Astrocyte (in vitro differentiated cells and primary cell): ENCODE measurements around the gene AKNAD1. TPM values are rescaled to one million over a fixed set of nuclear protein-coding genes. Genes with fewer than 3 reads are reported as not detected.
"Not testable (repeated sequence)": the region's sequence is repeated elsewhere in the genome, so short reads cannot be mapped to it uniquely, and the experiment has no call there.

Source experiments
- DNase-seq: peaks from one replicate; pipeline ENCODE4 v3.0.0-alpha.2; 2010; ENCODE audit warnings: low read depth
- FAIRE-seq: peaks from 2 replicates; lab custom pipeline; 2011; peaks lifted over from hg19 to GRCh38; lab: Jason Lieb, UNC
- H2AFZ ChIP-seq: 2 replicates; pipeline ENCODE4 v1.6.0; 2012; ENCODE audit warnings: low read depth, low read length, inconsistent platforms
- H3K27ac ChIP-seq: 2 replicates; pipeline ENCODE4 v1.5.1; 2011; ENCODE audit warnings: low read depth, low read length, inconsistent platforms
- H3K27me3 ChIP-seq: 2 replicates; pipeline ENCODE4 v1.6.0; 2011; ENCODE audit warnings: low read length, inconsistent platforms; ENCODE audit not compliant: insufficient read depth
- H3K36me3 ChIP-seq: 2 replicates; pipeline ENCODE4 v1.5.1; 2011; ENCODE audit warnings: low read length, inconsistent platforms; ENCODE audit not compliant: insufficient read depth
- H3K4me1 ChIP-seq: 2 replicates; pipeline ENCODE4 v1.5.1; 2011; ENCODE audit warnings: low read length, inconsistent platforms; ENCODE audit not compliant: insufficient read depth
- H3K4me2 ChIP-seq: 2 replicates; pipeline ENCODE4 v1.6.0; 2012; ENCODE audit warnings: low read length, inconsistent platforms
- H3K4me3 ChIP-seq: 2 replicates; pipeline ENCODE4 v1.5.1; 2011; ENCODE audit warnings: low read depth, mild to moderate bottlenecking, low read length, inconsistent platforms; ENCODE audit not compliant: insufficient read depth
- H3K79me2 ChIP-seq: 2 replicates; pipeline ENCODE4 v1.6.0; 2012; ENCODE audit warnings: mild to moderate bottlenecking, low read length, inconsistent platforms; ENCODE audit not compliant: insufficient read depth
- H3K9ac ChIP-seq: 2 replicates; pipeline ENCODE4 v1.6.0; 2012; ENCODE audit warnings: mild to moderate bottlenecking, low read length, inconsistent platforms
- H3K9me3 ChIP-seq: 2 replicates; pipeline ENCODE4 v1.5.1; 2012; ENCODE audit warnings: low read depth, mild to moderate bottlenecking, low read length, inconsistent platforms; ENCODE audit not compliant: insufficient read depth
- H4K20me1 ChIP-seq: 2 replicates; pipeline ENCODE4 v1.6.0; 2012; ENCODE audit warnings: low read length, inconsistent platforms; ENCODE audit not compliant: insufficient read depth
- H3K27ac Mint-ChIP-seq: one replicate; pipeline ENCODE4 v1.8.0; 2021; ENCODE audit warnings: mild to moderate bottlenecking, mixed read lengths; ENCODE audit not compliant: unreplicated experiment
- H3K27me3 Mint-ChIP-seq: one replicate; pipeline ENCODE4 v1.8.0; 2021; ENCODE audit warnings: low read depth, mixed read lengths; ENCODE audit not compliant: unreplicated experiment
- H3K36me3 Mint-ChIP-seq: one replicate; pipeline ENCODE4 v1.8.0; 2021; ENCODE audit warnings: low read depth, mixed read lengths; ENCODE audit not compliant: unreplicated experiment
- H3K4me1 Mint-ChIP-seq: one replicate; pipeline ENCODE4 v1.8.0; 2021; ENCODE audit warnings: low read depth, mixed read lengths; ENCODE audit not compliant: unreplicated experiment
- H3K4me3 Mint-ChIP-seq: one replicate; pipeline ENCODE4 v1.8.0; 2021; ENCODE audit warnings: mild to moderate bottlenecking, moderate library complexity, mixed read lengths; ENCODE audit not compliant: unreplicated experiment
- H3K9me3 Mint-ChIP-seq: one replicate; pipeline ENCODE4 v1.8.0; 2021; ENCODE audit warnings: mild to moderate bottlenecking, mixed read lengths; ENCODE audit not compliant: unreplicated experiment
- EZH2 ChIP-seq: IDR thresholded peaks from 2 replicates; pipeline ENCODE4 v1.6.1; 2012; ENCODE audit warnings: mild to moderate bottlenecking, low read length, inconsistent platforms; ENCODE audit not compliant: insufficient read depth
- total RNA-seq: library from RNA; stranded (reverse); gene quantifications from 2 replicates; pipeline ENCODE4 v1.2.1, GENCODE V29; 2021
- TF ChIP-seq, protein P1 (sequence below): IDR thresholded peaks from 2 replicates; pipeline ENCODE4 v1.5.1; 2011; ENCODE audit warnings: low read depth, mild to moderate bottlenecking, inconsistent platforms, low read length, moderate library complexity; ENCODE audit not compliant: insufficient read depth

Gene AKNAD1
- total RNA-seq, 1 donor from 2014 or later = not detected

DNA sequence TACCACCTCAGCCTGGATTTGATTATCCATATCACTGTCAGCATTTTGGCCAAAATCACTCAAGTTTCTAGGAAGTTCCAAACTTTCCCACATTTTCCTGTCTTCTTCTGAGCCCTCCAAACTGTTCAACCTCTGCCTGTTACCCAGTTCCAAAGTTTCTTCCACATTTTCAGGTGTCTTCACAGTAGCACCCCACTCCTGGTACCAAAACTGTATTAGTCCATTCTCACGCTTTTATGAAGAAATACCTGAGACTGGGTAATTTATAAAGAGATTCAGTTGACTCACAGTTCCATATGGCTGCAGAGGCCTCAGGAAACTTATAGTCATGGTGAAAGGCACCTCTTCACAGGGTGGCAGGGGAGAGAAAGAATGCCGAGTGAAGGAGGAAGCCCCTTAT lies 71.0 kb downstream of the AKNAD1 start:
- no peaks in the 10 kb centered on the region for H3K4me1 Mint-ChIP-seq
- peaks cover 29% of the 10 kb centered on the region for H3K36me3 ChIP-seq
- TF ChIP-seq, protein P1, sequence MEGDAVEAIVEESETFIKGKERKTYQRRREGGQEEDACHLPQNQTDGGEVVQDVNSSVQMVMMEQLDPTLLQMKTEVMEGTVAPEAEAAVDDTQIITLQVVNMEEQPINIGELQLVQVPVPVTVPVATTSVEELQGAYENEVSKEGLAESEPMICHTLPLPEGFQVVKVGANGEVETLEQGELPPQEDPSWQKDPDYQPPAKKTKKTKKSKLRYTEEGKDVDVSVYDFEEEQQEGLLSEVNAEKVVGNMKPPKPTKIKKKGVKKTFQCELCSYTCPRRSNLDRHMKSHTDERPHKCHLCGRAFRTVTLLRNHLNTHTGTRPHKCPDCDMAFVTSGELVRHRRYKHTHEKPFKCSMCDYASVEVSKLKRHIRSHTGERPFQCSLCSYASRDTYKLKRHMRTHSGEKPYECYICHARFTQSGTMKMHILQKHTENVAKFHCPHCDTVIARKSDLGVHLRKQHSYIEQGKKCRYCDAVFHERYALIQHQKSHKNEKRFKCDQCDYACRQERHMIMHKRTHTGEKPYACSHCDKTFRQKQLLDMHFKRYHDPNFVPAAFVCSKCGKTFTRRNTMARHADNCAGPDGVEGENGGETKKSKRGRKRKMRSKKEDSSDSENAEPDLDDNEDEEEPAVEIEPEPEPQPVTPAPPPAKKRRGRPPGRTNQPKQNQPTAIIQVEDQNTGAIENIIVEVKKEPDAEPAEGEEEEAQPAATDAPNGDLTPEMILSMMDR = no peak
- no peak for TF ChIP-seq EZH2

DNA sequence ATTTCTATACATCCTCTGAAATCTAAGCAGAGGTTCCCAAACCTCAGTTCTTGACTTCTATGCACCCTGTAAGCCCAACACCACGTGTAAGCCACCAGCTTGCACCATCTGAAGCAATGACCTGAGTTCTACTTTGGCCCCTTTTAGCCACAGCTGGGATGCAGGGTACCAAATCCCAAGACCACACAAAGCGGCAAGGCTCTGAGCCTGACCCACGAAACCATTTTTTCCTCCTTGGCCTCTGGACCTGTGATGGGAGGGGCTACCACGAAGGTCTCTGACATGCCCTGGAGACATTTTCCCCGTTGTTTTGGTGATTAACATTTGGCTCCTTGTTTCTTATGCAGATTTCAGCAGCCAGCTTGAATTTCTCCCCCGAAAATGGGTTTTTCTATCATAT lies 71.6 kb downstream of the AKNAD1 start:
- H3K27ac Mint-ChIP-seq = no peak overlapping the region
- H3K4me1 Mint-ChIP-seq = no peaks in the 10 kb centered on the region
- no peak overlapping the region for H2AFZ ChIP-seq
- H3K9ac ChIP-seq = no peak overlapping the region
- no peak overlapping the region for H3K27ac ChIP-seq
- TF ChIP-seq, protein P1 = no peak
- no peak for TF ChIP-seq EZH2
- peaks cover 22% of the 10 kb centered on the region for H3K9me3 Mint-ChIP-seq
- no peaks in the 10 kb centered on the region for H3K4me1 ChIP-seq
- H3K4me3 Mint-ChIP-seq = no peak overlapping the region
- no peaks in the 10 kb centered on the region for H4K20me1 ChIP-seq
- peaks cover 50% of the 10 kb centered on the region for H3K36me3 Mint-ChIP-seq
- H3K27me3 ChIP-seq = no peaks in the 10 kb centered on the region
- no peak overlapping the region for H3K4me3 ChIP-seq
- no peaks in the 10 kb centered on the region for H3K27me3 Mint-ChIP-seq
- H3K4me2 ChIP-seq = no peak overlapping the region
- H3K9me3 ChIP-seq = peaks cover 14% of the 10 kb centered on the region
- H3K36me3 ChIP-seq = peaks cover 29% of the 10 kb centered on the region
- DNase-seq = no peak
- no peaks in the 10 kb centered on the region for H3K79me2 ChIP-seq
- FAIRE-seq = no peak

More for the DNA sequence above, 71.0 kb downstream of the AKNAD1 start:
- Histone ChIP-seq H4K20me1 (no peaks in the 10 kb centered on the region), H3K27ac (no peak overlapping the region), H2AFZ (no peak overlapping the region), H3K4me3 (no peak overlapping the region), H3K4me2 (no peak overlapping the region), H3K27me3 (no peaks in the 10 kb centered on the region), H3K4me1 (no peaks in the 10 kb centered on the region), H3K79me2 (no peaks in the 10 kb centered on the region), H3K9ac (no peak overlapping the region), H3K9me3 (peaks cover 14% of the 10 kb centered on the region)
- H3K27ac Mint-ChIP-seq = no peak overlapping the region
- FAIRE-seq = no peak
- DNase-seq = no peak
- H3K36me3 Mint-ChIP-seq = peaks cover 50% of the 10 kb centered on the region
- peaks cover 22% of the 10 kb centered on the region for H3K9me3 Mint-ChIP-seq
- no peak overlapping the region for H3K4me3 Mint-ChIP-seq
- H3K27me3 Mint-ChIP-seq = no peaks in the 10 kb centered on the region

DNA sequence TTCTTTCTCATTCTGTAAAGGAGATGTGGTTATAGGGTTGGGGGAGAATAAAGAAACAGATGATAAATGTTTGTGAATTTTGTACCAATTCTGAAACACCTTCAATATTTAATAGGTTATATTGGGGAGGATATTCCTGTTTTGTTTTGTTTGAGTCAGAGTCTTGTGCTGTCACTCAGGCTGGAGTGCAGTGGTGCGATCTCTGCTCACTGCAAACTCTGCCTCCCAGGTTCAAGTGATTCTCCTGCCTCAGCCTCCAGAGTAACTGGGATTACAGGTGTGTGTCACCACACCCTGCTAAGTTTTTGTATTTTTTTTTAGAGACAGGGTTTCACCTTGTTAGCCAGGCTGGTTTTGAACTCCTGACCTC lies 75.3 kb downstream of the AKNAD1 start:
- peaks cover 42% of the 10 kb centered on the region for H3K36me3 Mint-ChIP-seq
- Histone ChIP-seq H3K9me3 (peaks cover 14% of the 10 kb centered on the region), H3K36me3 (peaks cover 41% of the 10 kb centered on the region)
- H3K27ac ChIP-seq, H4K20me1 ChIP-seq, H3K4me3 Mint-ChIP-seq, H3K27ac Mint-ChIP-seq, H3K27me3 ChIP-seq, FAIRE-seq, H3K79me2 ChIP-seq, H3K9ac ChIP-seq, H3K4me1 Mint-ChIP-seq, H3K4me3 ChIP-seq, H3K4me2 ChIP-seq, DNase-seq, H3K4me1 ChIP-seq, H2AFZ ChIP-seq, H3K27me3 Mint-ChIP-seq: not testable (repeated sequence)
- H3K9me3 Mint-ChIP-seq = peaks cover 22% of the 10 kb centered on the region
